Urothelium cell line (cell line): ENCODE data around the gene FBN2.
"Not testable (repeated sequence)": the region's sequence is repeated elsewhere in the genome, so short reads cannot be mapped to it uniquely, and the experiment has no call there.

ENCODE experiments used
- DNase-seq: peaks from one replicate; pipeline ENCODE4 v3.0.0; 2011; ENCODE audit warnings: low spot score, mixed read lengths
- FAIRE-seq: peaks from 2 replicates; lab custom pipeline; 2011; peaks lifted over from hg19 to GRCh38; lab: Jason Lieb, UNC

FBN2 gene

GRCh38 chr5:128480906-128481633 is 57.0 kb downstream of the FBN2 start:
- no peak for FAIRE-seq
- DNase-seq, result no peak

GRCh38 chr5:128480158-128480557 is 57.9 kb downstream of the FBN2 start:
- DNase-seq, result no peak
- no peak for FAIRE-seq

GRCh38 chr5:128478386-128479368 is 59.4 kb downstream of the FBN2 start:
- no peak for DNase-seq
- no peak for FAIRE-seq

GRCh38 chr5:128477944-128478343 is 60.1 kb downstream of the FBN2 start:
- FAIRE-seq (no peak), DNase-seq (no peak)

- no peak for FAIRE-seq
Measured at GRCh38 chr5:128475693-128476092, 62.4 kb downstream of the FBN2 start.

GRCh38 chr5:128472919-128473318 is 65.1 kb downstream of the FBN2 start:
- FAIRE-seq (no peak), DNase-seq (no peak)

More at GRCh38 chr5:128475693-128476092, 62.4 kb downstream of the FBN2 start:
- DNase-seq, result no peak

- DNase-seq (no peak), FAIRE-seq (no peak)
Measured at GRCh38 chr5:128472036-128472435, 66.0 kb downstream of the FBN2 start.

GRCh38 chr5:128470663-128471062 is 67.4 kb downstream of the FBN2 start:
- FAIRE-seq, result no peak
- no peak for DNase-seq

- FAIRE-seq (no peak), DNase-seq (no peak)
Measured at GRCh38 chr5:128469912-128470311, 68.1 kb downstream of the FBN2 start.

GRCh38 chr5:128466980-128467379 is 71.1 kb downstream of the FBN2 start:
- FAIRE-seq (no peak), DNase-seq (no peak)

- DNase-seq, result no peak
- no peak for FAIRE-seq
Measured at GRCh38 chr5:128466554-128466953, 71.5 kb downstream of the FBN2 start.

GRCh38 chr5:128464596-128464995 is 73.4 kb downstream of the FBN2 start:
- FAIRE-seq, result no peak
- no peak for DNase-seq

- DNase-seq, result no peak
- FAIRE-seq, result no peak
Measured at GRCh38 chr5:128462330-128462729, 75.7 kb downstream of the FBN2 start.

- DNase-seq, FAIRE-seq: not testable (repeated sequence)
Measured at GRCh38 chr5:128457147-128457915, 80.7 kb downstream of the FBN2 start.

- DNase-seq (no peak), FAIRE-seq (no peak)
Measured at GRCh38 chr5:128455841-128456361, 82.1 kb downstream of the FBN2 start.

- DNase-seq (no peak), FAIRE-seq (no peak)
Measured at GRCh38 chr5:128453121-128453520, 84.9 kb downstream of the FBN2 start.

GRCh38 chr5:128447224-128447623 is 90.8 kb downstream of the FBN2 start:
- FAIRE-seq, DNase-seq: not testable (repeated sequence)

GRCh38 chr5:128441941-128442350 is 96.1 kb downstream of the FBN2 start:
- DNase-seq, result no peak
- FAIRE-seq, result no peak

GRCh38 chr5:128441165-128441564 is 96.9 kb downstream of the FBN2 start:
- no peak for FAIRE-seq
- no peak for DNase-seq

- DNase-seq (peak; percentile 46), FAIRE-seq (peak; percentile 37)
Measured at GRCh38 chr5:128436749-128437188, 101.3 kb downstream of the FBN2 start.

GRCh38 chr5:128435861-128436260 is 102.2 kb downstream of the FBN2 start:
- DNase-seq (no peak), FAIRE-seq (peak; percentile 17)
